ENCODE data around the gene DKK3.

GRCh38 chr11:12024254-12024926 lies 16.0 kb upstream of the DKK3 start:
- TF ChIP-seq CTCF (conservative IDR thresholded peaks at IDR 0.05; ENCODE audit: low read depth in 2 of 2) (no peak), EZH2phosphoT487 (IDR thresholded peaks at IDR 0.05; ENCODE audit: unreplicated experiment) (no peak), EZH2 (IDR thresholded peaks at IDR 0.05; ENCODE audit: low read depth, unreplicated experiment) (no peak), POLR2AphosphoS5 (IDR thresholded peaks at IDR 0.05; ENCODE audit: low read depth) (no peak), JUNB (IDR thresholded peaks at IDR 0.05; ENCODE audit: unreplicated experiment) (no peak), REST (IDR thresholded peaks at IDR 0.05; ENCODE audit: unreplicated experiment) (no peak), ETS1 (IDR thresholded peaks at IDR 0.05) (no peak)
